Astrocyte of the hippocampus (primary cell): Measurements from ENCODE around the gene SLFN5.
"Not testable (repeated sequence)": the region's sequence is repeated elsewhere in the genome, so short reads cannot be mapped to it uniquely, and the experiment has no call there.

Experiments used
- DNase-seq: peaks from one replicate; pipeline ENCODE4 v3.0.0; 2011; ENCODE audit warnings: low read depth, low spot score

Gene SLFN5

GRCh38 chr17:35291802-35292201, 48.9 kb downstream of the SLFN5 start:
- no peak for DNase-seq

GRCh38 chr17:35293151-35293847, 50.4 kb downstream of the SLFN5 start:
- DNase-seq = no peak

GRCh38 chr17:35294756-35295155, 51.9 kb downstream of the SLFN5 start:
- DNase-seq = no peak

GRCh38 chr17:35295686-35296085, 52.8 kb downstream of the SLFN5 start:
- no peak for DNase-seq

- DNase-seq = no peak
These were observed 54.8 kb downstream of the SLFN5 start for GRCh38 chr17:35297666-35298065.

GRCh38 chr17:35298639-35299038, 55.8 kb downstream of the SLFN5 start:
- no peak for DNase-seq

GRCh38 chr17:35299135-35299534, 56.3 kb downstream of the SLFN5 start:
- no peak for DNase-seq

- not testable (repeated sequence) for DNase-seq
These were observed 66.5 kb downstream of the SLFN5 start for GRCh38 chr17:35309345-35309744.

- no peak for DNase-seq
These were observed 69.5 kb downstream of the SLFN5 start for GRCh38 chr17:35312346-35312745.

- peak; percentile 80 for DNase-seq
These were observed 70.2 kb downstream of the SLFN5 start for GRCh38 chr17:35312790-35313711.

- DNase-seq = peak; percentile 2
These were observed 71.1 kb downstream of the SLFN5 start for GRCh38 chr17:35313875-35314409.

- DNase-seq = no peak
These were observed 71.7 kb downstream of the SLFN5 start for GRCh38 chr17:35314415-35315216.

GRCh38 chr17:35315283-35315682, 72.4 kb downstream of the SLFN5 start:
- DNase-seq = peak; percentile 90

- DNase-seq = no peak
These were observed 73.1 kb downstream of the SLFN5 start for GRCh38 chr17:35315971-35316370.

GRCh38 chr17:35322749-35323148, 79.9 kb downstream of the SLFN5 start:
- DNase-seq = no peak
